HG02938 (cell line): ENCODE measurements around the gene AGT.
"Not testable (repeated sequence)": the region's sequence is repeated elsewhere in the genome, so short reads cannot be mapped to it uniquely, and the experiment has no call there.

Experiments
- ATAC-seq: cut with Tn5 transposase; IDR thresholded peaks from one replicate; pipeline ENCODE4 v1.9.1; 2021; ENCODE audit warnings: mild to moderate bottlenecking, moderate library complexity; ENCODE audit not compliant: unreplicated experiment

AGT gene

GRCh38 chr1:230708631-230709580 lies 5.0 kb downstream of the AGT start:
- no peak for ATAC-seq

GRCh38 chr1:230707732-230708630 lies 5.9 kb downstream of the AGT start:
- ATAC-seq, result no peak

DNA sequence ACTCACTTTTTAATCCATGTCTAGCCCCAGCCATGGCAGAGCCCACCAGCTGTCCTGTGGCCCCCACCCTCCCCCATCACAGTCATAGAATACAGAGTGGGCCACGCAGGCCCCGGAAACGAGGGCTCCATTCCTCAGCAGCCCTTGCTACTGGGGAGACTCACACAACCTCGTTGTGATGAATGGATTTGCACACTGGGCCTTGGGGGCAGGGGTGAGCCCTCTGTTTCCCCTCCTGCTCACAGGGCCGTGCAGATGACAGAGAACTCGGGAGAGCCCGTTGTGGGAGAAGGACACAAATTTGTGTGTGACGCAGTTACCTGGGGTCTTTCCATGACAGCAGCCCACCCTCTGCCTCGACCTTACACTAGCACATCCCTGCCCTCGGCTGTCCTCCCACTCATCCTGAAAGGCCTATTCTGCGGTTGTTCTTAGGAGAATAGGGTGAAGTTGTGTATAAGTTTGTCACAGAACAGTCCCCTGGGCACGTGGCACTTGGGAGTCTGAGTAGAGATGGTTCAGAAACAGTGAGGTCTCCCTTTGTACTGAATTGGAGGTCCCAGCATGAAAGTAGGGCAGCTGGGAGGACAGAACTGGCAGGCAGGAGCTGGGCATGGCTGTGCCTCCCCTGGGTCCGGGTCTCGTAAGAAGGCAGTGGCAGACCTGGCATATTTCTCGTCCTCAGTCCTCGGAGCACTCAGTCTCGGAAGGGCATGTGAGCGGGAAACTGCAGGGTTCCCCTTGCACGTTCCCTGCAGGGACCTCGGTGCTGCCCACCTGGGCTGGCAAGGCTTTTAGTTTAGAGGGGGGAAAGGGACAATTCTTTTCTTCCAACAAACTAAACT lies 6.8 kb downstream of the AGT start:
- ATAC-seq, result no peak

GRCh38 chr1:230706020-230706699 lies 7.8 kb downstream of the AGT start:
- no peak for ATAC-seq

DNA sequence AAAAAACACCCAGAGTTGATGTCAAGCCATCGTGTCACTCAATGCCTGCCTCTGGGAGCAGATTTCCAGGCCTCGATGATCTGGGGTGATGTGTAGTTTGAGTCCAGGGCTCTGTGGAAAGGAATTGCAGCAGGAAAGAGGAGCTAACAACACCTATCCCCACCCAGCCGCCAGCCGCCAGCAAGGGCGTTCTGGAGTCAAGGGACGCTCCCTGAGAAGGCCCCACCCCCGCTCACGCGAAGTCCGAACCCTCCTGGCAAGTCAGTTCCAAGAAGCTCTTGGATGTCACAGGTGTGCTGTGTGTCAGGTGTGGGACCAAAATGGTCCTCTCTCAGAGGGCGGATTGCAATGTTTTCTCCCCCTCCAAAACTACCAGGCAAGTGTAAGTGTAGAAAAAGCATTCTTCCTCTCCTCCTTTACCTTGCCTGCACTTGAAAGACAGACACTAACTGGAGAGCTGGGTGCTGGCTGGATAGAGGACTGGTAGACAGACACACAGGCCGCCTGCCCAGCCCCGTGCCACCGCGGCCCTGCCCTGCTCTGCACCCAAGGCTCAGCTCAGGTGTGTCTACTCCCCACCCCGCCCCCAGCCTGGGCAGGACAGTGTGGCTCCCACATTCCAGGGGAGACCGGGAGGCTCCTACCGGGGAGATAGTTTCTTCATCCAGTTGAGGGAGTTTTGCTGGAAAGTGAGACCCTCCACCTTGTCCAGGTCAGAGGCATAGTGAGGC lies 8.5 kb downstream of the AGT start:
- ATAC-seq, result no peak

GRCh38 chr1:230704830-230705229 lies 9.1 kb downstream of the AGT start:
- no peak for ATAC-seq

DNA sequence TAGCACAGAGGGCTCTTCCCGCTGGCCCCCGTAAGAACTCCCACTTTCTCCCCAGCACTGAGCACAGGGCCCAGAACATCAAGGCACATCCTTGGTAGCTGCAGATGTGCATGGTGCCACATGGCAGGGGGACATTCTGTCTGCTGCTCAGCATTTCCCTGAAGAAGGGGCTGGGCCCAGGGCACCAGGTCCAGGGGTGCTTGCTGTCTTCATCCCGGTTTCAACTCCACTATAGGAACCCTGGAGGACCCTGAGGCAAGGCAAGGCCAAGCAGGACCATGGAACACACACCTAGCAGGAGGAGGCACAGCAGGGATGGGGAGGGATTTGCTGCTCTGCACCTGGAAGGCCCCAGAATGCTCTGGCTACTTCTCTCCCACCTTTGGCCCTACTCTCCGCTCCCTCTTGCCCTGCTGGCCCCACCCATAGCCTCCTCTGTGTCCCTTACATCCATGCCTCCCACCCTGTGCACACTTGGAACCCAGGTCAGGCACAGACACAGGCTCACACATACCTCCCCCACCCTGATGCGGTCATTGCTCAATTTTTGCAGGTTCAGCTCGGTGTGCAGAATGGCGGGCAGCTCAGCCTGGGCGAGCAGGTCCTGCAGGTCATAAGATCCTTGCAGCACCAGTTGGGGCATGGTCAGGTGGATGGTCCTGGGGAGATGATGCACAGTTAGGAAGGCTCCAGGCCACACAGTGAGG lies 10.1 kb downstream of the AGT start:
- no peak for ATAC-seq

DNA sequence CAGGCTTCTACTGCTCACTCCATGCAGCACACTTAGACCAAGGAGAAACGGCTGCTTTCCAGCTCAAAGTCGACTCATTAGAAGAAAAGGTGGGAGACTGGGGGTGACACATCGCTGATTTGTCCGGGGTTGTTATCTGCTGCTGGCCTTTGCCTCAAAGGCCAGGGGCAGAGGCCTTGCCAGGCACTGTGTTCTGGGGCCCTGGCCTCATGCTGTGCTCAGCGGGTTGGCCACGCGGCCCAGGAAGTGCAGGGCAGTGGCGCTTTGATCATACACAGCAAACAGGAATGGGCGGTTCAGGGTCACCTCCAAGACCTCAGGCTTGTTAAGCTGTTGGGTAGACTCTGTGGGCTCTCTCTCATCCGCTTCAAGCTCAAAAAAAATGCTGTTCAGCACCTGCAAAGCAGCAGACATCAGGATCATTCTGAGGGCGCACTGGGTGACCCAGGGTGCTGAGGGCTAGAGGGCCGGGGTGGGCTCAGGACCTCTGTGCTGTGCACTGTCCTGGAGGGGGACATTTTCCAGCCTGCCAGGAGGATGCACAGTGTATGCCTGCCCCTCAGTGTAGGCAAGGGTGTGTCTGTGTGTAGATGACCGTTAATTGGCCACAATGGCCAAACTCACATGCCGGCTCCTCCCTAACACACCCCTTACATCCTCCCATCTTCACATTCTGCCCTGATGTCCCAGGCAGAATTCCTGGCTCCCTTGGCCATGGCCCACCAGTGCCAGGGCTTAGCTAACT lies 10.8 kb downstream of the AGT start:
- ATAC-seq, result no peak

- ATAC-seq, result no peak
Measured at GRCh38 chr1:230701895-230702768, 11.8 kb downstream of the AGT start.

- no peak for ATAC-seq
Measured at GRCh38 chr1:230701434-230701833, 12.5 kb downstream of the AGT start.

GRCh38 chr1:230700132-230700531 lies 13.8 kb downstream of the AGT start:
- ATAC-seq, result no peak

- no peak for ATAC-seq
Measured at GRCh38 chr1:230699716-230700115, 14.2 kb downstream of the AGT start.

DNA sequence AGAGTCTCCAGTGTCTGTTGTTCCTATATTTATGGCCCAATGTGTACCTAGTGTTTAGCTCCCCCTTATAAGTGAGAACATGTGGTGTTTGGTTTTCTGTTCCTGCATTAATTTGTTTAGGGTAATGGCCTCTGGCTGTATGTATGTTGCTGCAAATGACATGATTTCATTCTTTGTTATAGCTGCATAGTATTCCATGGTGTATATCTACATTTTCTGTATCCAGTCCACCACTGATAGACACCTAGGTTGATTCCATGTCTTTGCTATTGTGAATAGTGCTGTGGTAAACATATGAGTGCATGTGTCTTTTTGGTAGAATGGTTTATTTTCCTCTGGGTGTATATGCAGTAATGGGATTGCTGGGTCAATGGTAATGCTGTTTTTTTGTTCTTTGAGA lies 15.0 kb downstream of the AGT start:
- ATAC-seq, result not testable (repeated sequence)

DNA sequence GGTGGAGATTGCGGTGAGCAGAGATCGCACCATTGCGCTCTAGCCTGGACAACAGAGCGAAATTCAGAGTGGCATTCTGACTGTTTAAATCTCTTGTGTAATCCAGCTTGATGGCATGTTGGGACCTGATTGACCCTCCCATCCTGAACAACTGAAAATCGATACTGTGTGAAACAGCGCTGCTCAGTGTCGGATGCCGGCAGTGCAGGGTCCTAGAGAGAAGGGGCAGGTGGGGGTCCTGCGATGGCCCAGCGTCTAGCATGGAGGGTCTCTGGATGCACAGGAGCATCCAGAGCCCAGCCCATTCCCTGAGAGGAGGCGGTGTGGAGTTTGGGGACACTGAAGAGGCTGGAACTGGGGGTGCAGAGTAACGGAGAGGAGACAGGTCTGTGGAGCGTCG lies 15.8 kb downstream of the AGT start:
- no peak for ATAC-seq

- no peak for ATAC-seq
Measured at GRCh38 chr1:230696722-230697437, 17.0 kb downstream of the AGT start.

GRCh38 chr1:230696218-230696617 lies 17.7 kb downstream of the AGT start:
- no peak for ATAC-seq

GRCh38 chr1:230694991-230695390 lies 18.9 kb downstream of the AGT start:
- ATAC-seq, result no peak
